Activated naive CD8-positive, alpha-beta T cell treated with anti-CD3 and anti-CD28 coated beads, Interleukin-2, amount 50 U/mL, for 24 hours (primary cell): ENCODE data around the gene CCDC24.

Source experiments
- ATAC-seq: fragments of 150-1000 bp; cut with Tn5 transposase; one replicate; pipeline ENCODE4 v1.10.0; 2021
- DNase-seq: peaks from one replicate; pipeline ENCODE4 v3.0.0; 2021
- H3K27ac Mint-ChIP-seq: one replicate; pipeline ENCODE4 v1.8.0; 2021; ENCODE audit warnings: mild to moderate bottlenecking, mixed read lengths
- H3K27me3 Mint-ChIP-seq: one replicate; pipeline ENCODE4 v1.8.0; 2021; ENCODE audit warnings: mixed read lengths
- H3K36me3 Mint-ChIP-seq: one replicate; pipeline ENCODE4 v1.8.0; 2021; ENCODE audit warnings: low read depth, mixed read lengths
- H3K4me1 Mint-ChIP-seq: one replicate; pipeline ENCODE4 v1.8.0; 2021; ENCODE audit warnings: mixed read lengths
- H3K4me3 Mint-ChIP-seq: one replicate; pipeline ENCODE4 v1.8.0; 2021; ENCODE audit warnings: mild to moderate bottlenecking, moderate library complexity, mixed read lengths
- H3K9me3 Mint-ChIP-seq: one replicate; pipeline ENCODE4 v1.8.0; 2021; ENCODE audit warnings: mixed read lengths

Gene CCDC24

DNA sequence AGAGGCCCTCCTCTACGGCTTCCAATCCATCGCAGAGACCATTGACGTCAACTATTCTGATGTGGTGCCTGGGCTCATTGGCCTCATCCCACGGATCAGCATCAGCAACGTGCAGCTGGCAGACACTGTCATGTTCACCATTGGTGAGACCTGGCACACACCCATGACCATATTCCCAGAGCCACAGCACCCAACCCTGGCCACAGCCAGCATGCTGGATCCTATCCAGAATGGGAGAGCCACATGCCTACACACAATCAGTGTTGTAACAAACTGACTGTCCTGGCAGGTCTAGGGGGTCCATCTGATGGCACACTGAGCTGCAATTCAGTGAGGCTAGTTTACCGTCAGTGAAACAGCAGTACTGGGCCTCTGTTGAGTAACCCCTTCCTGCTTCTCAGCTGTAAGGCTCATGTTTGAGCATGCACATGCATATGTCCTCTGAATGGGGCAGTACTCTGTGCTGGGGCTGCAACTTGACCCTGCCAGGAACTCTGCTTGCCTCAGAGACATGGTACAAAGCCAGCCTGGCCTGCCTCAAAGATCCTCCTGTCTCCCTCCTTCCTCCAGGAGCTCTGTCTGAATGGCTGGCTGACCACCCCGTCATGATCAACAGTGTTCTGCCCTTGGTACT lies 33.9 kb upstream of the CCDC24 start:
- no peaks in the 10 kb centered on the region for H3K9me3 Mint-ChIP-seq
- ATAC-seq (no peak), DNase-seq (no peak)
- H3K4me3 Mint-ChIP-seq = no peak overlapping the region
- H3K27me3 Mint-ChIP-seq = no peaks in the 10 kb centered on the region
- no peaks in the 10 kb centered on the region for H3K4me1 Mint-ChIP-seq
- peaks cover 11% of the 10 kb centered on the region for H3K36me3 Mint-ChIP-seq
- H3K27ac Mint-ChIP-seq = no peak overlapping the region

DNA sequence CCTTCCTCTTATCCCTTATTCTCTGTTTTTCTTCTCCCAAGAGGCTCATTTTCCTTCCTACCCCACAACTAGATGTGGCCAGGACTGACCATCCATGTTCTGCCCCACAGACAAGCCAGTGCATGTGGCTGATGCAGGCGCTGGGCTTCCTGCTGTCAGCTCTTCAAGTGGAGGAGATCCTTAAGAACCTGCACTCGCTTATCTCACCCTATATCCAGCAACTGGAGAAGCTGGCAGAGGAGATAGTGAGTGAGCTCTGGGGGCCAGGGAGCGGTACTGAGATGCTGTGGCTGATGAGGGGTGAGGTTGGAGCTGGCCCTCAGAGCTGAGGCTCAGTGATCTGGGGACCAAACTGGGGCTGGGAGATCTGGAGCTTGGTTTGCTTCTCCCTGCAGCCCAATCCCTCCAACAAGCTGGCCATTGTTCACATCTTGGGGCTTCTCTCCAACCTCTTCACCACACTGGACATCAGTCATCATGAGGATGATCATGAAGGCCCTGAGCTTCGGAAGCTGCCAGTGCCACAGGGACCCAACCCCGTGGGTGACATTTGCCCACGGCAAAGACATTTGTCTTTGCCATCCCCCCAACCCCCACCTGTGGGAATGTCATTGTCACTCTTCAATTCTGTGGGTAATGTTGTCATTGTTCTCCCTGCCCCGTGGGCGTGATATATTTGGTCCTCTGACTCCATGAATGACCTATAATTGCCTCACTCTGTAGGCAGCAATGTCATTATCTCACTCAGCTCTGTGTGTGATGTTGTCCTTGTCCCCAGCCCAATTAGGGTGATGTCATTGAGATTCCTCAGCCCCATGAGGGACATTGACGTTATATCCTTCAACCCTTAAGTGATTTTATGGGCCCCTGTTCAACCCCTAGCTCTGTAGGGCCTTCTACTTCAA lies 32.8 kb upstream of the CCDC24 start:
- ATAC-seq (no peak), DNase-seq (no peak)
- Mint-ChIP-seq H3K27me3 (no peaks in the 10 kb centered on the region), H3K27ac (no peak overlapping the region), H3K4me1 (no peaks in the 10 kb centered on the region), H3K9me3 (no peaks in the 10 kb centered on the region), H3K4me3 (no peak overlapping the region), H3K36me3 (peaks cover 11% of the 10 kb centered on the region)

DNA sequence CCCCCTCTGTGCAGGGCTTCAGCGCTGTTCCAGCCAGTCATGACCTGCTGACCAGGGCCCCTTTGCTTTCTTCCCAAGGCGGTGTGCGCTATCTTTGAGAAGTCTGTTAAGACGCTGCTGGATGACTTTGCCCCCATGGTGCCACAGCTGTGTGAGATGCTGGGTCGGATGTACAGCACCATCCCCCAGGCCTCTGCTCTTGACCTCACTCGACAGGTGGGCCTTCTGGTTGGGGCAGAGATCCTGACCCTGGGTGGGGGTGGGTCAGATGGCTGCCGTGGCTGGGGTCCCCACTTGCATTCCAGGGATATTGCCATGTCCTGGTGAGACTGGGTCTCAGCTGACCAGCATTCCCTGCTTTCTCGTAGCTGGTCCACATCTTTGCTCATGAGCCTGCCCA lies 30.6 kb upstream of the CCDC24 start:
- Mint-ChIP-seq H3K27ac (no peak overlapping the region), H3K36me3 (peaks cover 11% of the 10 kb centered on the region), H3K4me3 (no peak overlapping the region), H3K27me3 (no peaks in the 10 kb centered on the region), H3K4me1 (no peaks in the 10 kb centered on the region), H3K9me3 (no peaks in the 10 kb centered on the region)
- no peak for ATAC-seq
- DNase-seq = no peak

DNA sequence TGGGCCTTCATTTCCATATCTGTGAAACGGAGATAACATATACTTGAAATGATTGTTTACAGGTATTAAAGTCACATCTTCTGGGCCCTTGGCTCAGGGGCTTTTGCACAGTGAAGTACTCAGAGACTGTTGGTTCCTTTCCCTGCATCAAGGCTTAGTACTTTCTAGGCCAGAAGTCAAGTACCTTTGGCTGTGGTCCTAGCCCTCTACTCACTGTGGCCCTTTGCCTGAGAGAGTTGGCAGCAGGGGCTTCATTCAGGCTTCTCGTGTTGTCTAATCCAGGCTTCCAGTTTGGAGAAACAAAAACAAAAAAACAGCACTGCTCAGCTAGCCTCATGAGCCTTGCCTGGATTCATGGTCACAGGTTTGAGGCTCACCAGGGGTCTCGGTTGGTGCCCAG lies 29.7 kb upstream of the CCDC24 start:
- Mint-ChIP-seq H3K27ac (no peak overlapping the region), H3K4me3 (no peak overlapping the region), H3K4me1 (no peaks in the 10 kb centered on the region), H3K9me3 (no peaks in the 10 kb centered on the region), H3K36me3 (peaks cover 10% of the 10 kb centered on the region), H3K27me3 (no peaks in the 10 kb centered on the region)
- no peak for ATAC-seq
- no peak for DNase-seq

DNA sequence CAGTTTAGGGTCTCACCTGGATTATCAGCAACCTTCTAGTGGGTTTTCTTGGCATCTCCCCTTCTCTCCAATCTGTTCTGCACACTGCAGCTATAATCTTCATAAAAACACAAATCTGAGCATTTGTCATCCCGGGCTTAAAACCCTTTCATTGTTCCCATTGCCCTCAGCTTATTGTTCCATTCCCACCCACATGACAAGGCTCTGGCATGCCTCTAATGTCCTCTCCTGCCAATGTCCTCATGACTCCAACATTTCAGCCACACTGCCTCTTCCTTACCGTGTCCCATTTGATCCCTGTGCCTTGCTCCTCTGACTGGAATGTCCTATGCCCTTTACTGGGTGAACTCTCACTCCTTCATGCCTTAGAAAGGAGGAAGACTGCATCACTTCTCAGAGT lies 29.1 kb upstream of the CCDC24 start:
- Mint-ChIP-seq H3K27me3 (no peaks in the 10 kb centered on the region), H3K4me3 (no peak overlapping the region), H3K4me1 (no peaks in the 10 kb centered on the region), H3K9me3 (no peaks in the 10 kb centered on the region), H3K36me3 (peaks cover 8% of the 10 kb centered on the region), H3K27ac (no peak overlapping the region)
- DNase-seq = no peak
- ATAC-seq = no peak

DNA sequence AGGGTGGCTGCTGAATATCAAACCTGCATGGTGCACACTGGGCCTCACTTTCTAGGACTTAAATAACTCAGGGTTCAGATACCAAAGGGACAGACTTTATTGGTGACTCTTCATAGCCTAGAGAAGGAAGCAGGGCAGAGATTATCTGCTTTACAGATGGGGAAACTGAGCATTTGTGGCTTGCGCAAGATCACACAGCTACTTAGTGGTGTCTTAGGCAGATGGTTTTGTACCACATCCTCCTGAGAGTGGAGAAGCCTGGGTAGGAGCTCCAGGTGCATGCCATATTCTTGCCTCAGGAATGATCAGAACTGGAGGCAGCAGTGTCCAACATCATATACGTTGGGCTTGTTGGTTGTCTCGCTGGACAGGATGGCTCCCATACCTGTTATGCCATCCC lies 28.4 kb upstream of the CCDC24 start:
- H3K4me1 Mint-ChIP-seq = no peaks in the 10 kb centered on the region
- ATAC-seq (no peak), DNase-seq (no peak)
- H3K27me3 Mint-ChIP-seq = no peaks in the 10 kb centered on the region
- H3K9me3 Mint-ChIP-seq = no peaks in the 10 kb centered on the region
- H3K36me3 Mint-ChIP-seq = peaks cover 7% of the 10 kb centered on the region
- no peak overlapping the region for H3K4me3 Mint-ChIP-seq
- H3K27ac Mint-ChIP-seq = no peak overlapping the region

DNA sequence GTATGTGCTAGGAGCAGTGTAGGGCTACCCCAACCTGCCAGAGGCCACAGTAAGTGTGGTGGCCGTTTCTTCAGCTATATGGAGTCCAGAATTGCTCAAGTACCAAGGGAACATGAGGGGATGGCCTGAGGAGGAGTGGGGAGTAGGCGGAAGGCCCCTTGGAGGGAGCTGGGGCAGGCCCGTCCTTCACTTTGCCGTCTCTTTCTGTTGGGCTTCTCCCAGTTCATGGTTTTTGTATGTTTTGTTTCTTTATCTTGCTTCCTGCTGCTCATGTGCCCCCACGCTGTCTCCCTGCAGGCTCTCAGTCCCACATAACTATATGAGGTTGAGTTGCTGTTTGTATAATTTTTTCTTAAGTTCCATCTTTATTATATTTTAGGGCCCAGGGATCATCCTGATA lies 27.5 kb upstream of the CCDC24 start:
- Mint-ChIP-seq H3K4me3 (no peak overlapping the region), H3K4me1 (no peaks in the 10 kb centered on the region), H3K27ac (no peak overlapping the region), H3K36me3 (peaks cover 5% of the 10 kb centered on the region), H3K9me3 (no peaks in the 10 kb centered on the region), H3K27me3 (no peaks in the 10 kb centered on the region)
- no peak for ATAC-seq
- DNase-seq = no peak

DNA sequence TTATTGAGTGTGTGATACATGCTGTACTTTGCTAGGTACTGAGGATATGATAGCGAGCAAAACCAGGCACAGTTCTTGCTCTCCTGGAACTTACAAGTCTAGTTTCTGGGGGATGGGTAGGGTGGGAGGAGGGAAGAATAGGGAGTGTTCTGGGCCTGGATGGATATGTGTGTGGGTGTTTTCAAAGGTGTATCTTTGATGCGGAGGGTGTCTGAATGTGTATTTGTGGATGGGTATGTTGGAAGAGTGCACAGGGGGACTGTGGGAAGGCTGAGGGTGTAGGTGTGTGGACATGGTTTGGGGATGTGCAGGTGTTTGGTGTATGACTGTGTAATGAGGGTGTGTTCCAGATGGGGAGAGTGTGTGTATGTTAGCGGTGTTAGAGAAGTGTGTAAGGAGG lies 26.1 kb upstream of the CCDC24 start:
- H3K4me1 Mint-ChIP-seq = peaks cover 7% of the 10 kb centered on the region
- H3K36me3 Mint-ChIP-seq = peaks cover 8% of the 10 kb centered on the region
- H3K9me3 Mint-ChIP-seq = no peaks in the 10 kb centered on the region
- DNase-seq (no peak), ATAC-seq (no peak)
- H3K27ac Mint-ChIP-seq = no peak overlapping the region
- H3K4me3 Mint-ChIP-seq = no peak overlapping the region
- H3K27me3 Mint-ChIP-seq = no peaks in the 10 kb centered on the region

DNA sequence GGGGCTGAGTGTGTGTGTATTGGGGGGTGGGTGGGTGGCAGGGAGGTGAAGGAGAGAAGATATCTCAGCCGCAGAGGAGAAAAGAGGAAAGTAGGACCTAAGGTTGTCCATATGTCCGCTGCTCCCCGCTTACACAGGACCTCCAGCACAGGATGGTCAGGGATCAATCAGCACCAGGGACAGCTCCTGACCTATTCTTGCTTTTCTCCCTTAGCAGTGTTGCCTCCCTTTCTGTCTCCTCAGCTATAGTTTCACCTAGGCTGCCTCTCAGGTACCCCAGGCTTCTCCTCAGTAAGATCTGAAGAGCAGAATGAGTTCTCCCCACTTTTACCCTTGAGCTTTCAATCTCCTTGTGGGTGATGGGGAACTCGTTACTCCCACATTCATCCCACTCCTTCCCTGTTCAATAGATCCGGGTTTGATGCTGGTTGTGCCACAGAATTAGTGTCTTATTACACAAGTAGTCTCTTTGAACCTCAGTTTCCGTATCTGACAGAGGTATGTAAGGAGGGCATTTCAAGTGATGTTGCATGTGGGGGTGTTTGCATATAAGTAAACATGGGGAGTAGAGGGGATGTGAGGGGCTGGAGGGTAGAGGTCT lies 23.0 kb upstream of the CCDC24 start:
- DNase-seq (no peak), ATAC-seq (no peak)
- Mint-ChIP-seq H3K27me3 (no peaks in the 10 kb centered on the region), H3K4me3 (no peak overlapping the region), H3K27ac (no peak overlapping the region), H3K36me3 (peaks cover 19% of the 10 kb centered on the region), H3K4me1 (peaks cover 20% of the 10 kb centered on the region), H3K9me3 (no peaks in the 10 kb centered on the region)

DNA sequence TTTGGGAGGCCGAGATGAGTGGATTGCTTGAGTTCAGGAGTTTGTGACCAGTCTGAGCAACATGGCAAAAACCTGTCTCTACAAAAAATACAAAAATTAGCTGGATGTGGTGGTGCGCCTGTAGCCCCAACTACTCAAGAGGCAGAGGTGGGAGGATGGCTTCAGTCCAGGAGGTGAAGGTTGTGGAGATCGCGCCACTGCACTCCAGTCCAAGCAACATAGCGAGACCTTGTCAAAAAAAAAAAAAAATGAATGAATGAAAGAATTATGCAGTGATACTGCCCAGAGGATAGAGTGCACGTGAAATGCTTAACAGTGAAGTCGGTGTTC lies 22.0 kb upstream of the CCDC24 start:
- Mint-ChIP-seq H3K27me3 (no peaks in the 10 kb centered on the region), H3K4me3 (peak overlapping the region; percentile 97), H3K4me1 (peaks cover 29% of the 10 kb centered on the region), H3K9me3 (no peaks in the 10 kb centered on the region), H3K36me3 (peaks cover 22% of the 10 kb centered on the region), H3K27ac (peak overlapping the region; percentile 87)
- DNase-seq (no peak), ATAC-seq (no peak)

DNA sequence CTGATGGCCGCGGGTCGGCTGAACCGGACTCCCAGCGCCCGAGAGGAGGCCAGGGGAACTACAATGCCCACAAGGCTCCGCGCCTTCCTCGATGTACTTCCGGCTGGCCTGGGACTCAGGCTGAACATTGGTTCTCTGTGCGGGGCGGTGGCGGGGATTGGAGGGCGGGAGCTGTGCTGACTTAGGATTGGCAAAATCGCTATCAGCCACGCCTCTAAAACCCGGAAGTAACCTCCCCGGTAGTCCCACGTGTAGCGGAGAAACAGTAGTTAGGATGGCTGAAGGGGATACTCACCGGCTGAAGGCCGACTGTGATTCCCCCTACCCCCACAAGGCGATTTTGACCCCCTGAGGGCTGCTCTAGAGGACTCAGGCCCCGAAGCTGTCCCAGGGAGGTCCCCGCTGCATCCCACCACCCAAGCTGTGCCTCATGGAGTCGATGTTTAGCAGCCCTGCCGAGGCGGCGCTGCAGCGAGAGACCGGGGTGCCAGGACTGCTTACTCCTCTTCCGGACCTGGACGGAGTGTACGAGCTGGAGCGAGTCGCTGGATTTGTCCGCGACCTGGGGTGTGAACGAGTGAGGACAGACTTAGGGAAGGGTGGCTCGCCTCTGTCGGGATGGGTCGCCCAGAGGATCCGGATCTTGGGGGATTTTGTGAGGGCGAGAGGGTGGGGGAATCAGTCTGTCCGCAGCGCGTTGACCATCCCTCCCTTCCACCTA lies 21.5 kb upstream of the CCDC24 start, which contains the start of gene DPH2:
Gene DPH2 (plus strand): TSS at position 265 of the 721 bp plus-strand sequence. CDS start 166 bp downstream, at position 431.
- Mint-ChIP-seq H3K4me3 (peak within 1 kb of the TSS; percentile 97), H3K9me3 (no peaks in the 10 kb centered on the region), H3K27ac (peak within 1 kb of the TSS; percentile 87), H3K36me3 (peaks cover 22% of the 10 kb centered on the region), H3K27me3 (no peaks in the 10 kb centered on the region), H3K4me1 (peaks cover 29% of the 10 kb centered on the region)
- ATAC-seq (peak; percentile 96), DNase-seq (peak; percentile 95)

DNA sequence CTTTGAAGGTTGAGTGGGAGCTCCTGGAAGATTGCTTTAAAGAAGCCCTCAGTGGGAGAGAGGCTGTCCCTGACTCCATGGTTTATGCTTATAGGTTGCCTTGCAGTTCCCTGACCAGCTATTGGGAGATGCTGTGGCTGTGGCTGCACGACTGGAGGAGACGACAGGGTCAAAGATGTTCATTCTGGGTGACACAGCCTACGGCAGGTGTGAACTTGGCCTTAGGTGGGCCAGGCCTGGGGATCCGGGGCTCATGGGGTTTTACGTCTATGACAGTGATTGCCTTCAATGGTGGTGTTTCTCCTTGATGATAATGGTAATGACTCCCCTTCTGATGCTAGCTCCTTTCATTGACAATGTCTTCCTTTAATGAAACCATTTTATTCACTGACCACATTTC lies 20.9 kb upstream of the CCDC24 start:
- peak overlapping the region; percentile 87 for H3K27ac Mint-ChIP-seq
- peak overlapping the region; percentile 97 for H3K4me3 Mint-ChIP-seq
- no peak for ATAC-seq
- H3K27me3 Mint-ChIP-seq = no peaks in the 10 kb centered on the region
- peaks cover 22% of the 10 kb centered on the region for H3K36me3 Mint-ChIP-seq
- DNase-seq = no peak
- H3K9me3 Mint-ChIP-seq = no peaks in the 10 kb centered on the region
- H3K4me1 Mint-ChIP-seq = peaks cover 32% of the 10 kb centered on the region

DNA sequence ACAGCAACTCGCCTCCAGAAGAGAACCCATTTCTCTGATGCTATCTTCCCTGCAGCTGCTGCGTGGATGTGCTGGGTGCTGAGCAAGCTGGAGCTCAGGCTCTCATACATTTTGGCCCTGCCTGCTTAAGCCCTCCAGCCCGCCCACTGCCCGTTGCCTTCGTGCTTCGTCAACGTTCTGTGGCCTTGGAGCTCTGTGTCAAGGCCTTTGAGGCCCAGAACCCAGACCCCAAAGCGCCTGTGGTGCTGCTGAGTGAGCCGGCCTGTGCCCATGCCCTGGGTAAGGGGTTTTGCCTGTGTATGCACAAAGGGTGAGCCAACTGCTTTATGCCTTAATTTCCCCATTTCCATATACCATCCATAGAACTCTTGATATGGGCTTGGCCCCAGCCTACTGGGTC lies 20.5 kb upstream of the CCDC24 start:
- peaks cover 22% of the 10 kb centered on the region for H3K36me3 Mint-ChIP-seq
- no peaks in the 10 kb centered on the region for H3K9me3 Mint-ChIP-seq
- ATAC-seq (no peak), DNase-seq (no peak)
- H3K27me3 Mint-ChIP-seq = no peaks in the 10 kb centered on the region
- no peak overlapping the region for H3K27ac Mint-ChIP-seq
- peak overlapping the region; percentile 97 for H3K4me3 Mint-ChIP-seq
- peaks cover 36% of the 10 kb centered on the region for H3K4me1 Mint-ChIP-seq

DNA sequence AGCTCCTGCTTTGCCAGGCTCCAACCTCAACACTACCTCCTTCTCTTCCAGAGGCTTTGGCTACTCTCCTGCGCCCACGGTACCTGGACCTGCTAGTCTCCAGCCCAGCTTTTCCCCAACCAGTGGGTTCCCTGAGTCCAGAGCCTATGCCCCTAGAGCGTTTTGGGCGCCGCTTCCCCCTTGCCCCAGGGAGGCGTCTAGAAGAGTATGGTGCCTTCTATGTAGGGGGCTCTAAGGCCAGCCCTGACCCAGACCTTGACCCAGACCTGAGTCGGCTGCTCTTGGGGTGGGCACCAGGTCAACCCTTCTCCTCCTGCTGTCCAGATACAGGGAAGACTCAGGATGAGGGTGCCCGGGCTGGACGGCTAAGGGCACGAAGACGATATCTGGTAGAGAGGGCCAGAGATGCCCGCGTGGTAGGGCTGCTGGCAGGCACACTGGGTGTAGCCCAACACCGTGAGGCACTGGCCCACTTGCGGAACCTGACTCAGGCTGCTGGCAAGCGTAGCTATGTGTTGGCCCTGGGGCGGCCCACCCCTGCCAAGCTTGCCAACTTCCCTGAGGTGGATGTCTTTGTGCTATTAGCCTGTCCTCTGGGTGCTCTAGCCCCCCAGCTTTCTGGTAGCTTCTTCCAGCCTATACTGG lies 19.9 kb upstream of the CCDC24 start:
- ATAC-seq = no peak
- peak overlapping the region; percentile 97 for H3K4me3 Mint-ChIP-seq
- no peak overlapping the region for H3K27ac Mint-ChIP-seq
- no peaks in the 10 kb centered on the region for H3K27me3 Mint-ChIP-seq
- no peak for DNase-seq
- H3K36me3 Mint-ChIP-seq = peaks cover 24% of the 10 kb centered on the region
- no peaks in the 10 kb centered on the region for H3K9me3 Mint-ChIP-seq
- H3K4me1 Mint-ChIP-seq = peaks cover 41% of the 10 kb centered on the region
